ENCODE data around the gene ARID1B.

Gene ARID1B

DNA sequence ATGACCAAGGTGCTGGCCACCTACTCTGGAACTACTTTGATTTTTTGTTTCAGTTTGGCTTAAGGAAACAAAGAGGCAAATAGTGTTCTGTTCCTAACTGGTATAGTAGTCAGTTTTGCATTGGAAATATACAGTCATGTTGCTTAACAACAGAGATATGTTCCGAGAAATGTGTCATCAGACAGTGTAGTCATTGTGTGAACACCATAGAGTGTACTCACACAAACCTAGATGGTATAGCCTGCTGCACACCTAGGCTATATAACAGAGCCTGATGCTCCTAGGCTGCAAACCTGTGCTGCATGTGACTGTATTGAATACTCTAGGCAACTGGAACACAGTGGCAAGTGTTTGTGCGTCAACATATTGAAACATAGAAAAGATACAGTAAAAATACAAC lies 80.4 kb downstream of the ARID1B start:
- DNase-seq, result peak in 1 of 2 experiments; percentile 10

DNA sequence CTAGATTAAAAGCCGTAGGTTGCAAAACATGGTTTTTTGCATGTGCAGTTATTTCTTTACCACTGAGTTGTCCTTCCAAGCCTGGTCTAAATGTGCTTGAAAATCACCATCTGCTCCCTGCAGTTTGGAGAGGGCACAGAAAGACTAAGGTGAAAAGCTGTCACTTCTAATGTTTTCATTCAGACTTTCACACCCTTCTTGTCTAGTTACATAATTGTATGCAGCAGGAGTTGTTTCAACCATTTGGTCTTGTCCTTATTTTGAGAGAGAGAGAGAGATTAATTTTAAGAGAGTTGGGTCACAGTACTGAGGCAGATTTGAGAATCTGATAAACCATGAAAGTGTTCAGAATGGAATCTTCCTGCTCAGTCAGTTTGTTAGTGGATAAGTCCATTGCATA lies 82.5 kb downstream of the ARID1B start:
- no peak for DNase-seq

DNA sequence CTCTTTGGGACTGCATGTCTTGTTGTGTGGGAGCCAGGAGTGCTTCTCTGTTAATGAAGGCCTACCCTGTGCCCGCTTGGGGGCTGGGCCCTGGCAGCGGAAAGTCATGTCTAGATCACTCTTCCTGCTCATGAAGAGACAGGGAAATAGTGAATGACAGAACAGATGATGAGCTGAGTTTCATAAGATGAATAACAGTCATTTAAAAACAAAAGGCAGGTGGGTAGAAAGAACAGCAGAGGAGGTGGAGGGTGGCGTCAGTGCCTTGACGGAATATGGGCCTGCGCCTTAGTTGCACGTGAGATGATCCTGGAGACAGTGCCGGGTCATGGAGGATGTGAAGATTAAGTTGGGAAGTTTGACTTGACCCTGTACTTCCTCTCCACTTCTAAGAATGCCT lies 85.5 kb downstream of the ARID1B start:
- DNase-seq, result peak; percentile 38 to 39

DNA sequence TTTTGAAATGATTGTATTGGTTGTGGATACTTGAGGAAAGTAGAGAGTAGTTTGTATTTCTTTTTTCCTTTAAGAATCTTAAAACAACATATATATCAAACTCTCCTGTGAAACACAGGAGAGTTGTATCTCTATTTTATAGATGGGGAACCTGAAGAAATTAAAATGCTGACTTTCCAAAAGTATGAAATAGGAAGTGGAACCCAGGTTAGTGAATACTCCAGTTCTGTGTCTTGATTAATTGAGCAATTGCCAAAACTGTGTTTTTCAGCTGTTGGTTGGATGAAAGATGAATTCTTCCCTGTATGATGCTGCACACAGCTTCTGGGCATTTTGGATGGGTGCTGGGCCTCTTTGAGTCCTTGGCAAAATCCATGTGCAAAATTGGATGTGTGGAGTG lies 86.3 kb downstream of the ARID1B start:
- no peak for DNase-seq

DNA sequence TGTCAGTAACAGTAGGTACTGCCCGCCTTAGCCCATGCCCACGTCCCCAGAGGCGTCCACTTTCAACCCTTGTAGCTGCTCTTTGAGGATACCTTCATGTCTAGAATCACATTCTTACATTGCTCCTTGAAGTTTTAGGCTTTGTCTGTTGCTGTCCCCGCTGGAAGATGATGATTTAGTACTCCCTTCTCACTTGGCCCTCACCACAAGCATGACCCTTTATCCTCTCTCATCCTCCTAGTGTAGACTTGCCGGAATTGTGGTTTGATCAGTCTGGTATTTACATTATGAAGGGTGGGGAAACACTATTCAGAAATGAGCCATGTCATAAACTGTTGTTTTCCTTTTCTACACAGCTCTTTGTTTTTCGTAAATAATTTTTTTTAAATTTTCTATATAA lies 87.4 kb downstream of the ARID1B start:
- no peak for DNase-seq

DNA sequence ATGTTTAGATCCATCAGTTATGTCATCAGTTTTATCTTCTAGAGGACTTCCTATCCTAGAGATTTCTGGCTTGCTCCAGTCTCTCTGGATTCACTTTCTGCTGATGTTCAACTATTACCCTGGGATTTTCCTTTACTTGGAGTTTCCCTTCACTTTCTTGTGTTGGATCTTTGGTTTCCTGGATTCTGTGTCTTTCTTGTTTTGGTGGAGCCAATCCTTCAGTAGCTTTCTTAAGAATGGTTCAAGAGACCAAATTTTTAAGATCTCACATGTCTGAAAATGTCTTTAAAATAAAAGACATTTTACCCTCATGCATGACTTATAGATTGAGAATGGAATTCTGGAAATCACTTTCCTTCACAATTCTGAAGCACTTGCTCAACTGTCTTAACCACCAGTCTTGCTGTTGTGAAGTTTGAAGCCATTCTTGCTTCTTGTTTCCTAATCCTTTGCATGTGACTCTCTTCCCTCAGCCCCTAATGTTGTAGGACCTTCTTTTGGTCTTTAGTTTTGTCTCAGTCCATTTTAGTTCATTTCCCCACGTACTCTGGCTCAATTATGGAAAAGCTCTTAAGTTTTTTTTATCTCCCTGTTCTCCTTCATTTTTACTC lies 87.9 kb downstream of the ARID1B start:
- no peak for DNase-seq

DNA sequence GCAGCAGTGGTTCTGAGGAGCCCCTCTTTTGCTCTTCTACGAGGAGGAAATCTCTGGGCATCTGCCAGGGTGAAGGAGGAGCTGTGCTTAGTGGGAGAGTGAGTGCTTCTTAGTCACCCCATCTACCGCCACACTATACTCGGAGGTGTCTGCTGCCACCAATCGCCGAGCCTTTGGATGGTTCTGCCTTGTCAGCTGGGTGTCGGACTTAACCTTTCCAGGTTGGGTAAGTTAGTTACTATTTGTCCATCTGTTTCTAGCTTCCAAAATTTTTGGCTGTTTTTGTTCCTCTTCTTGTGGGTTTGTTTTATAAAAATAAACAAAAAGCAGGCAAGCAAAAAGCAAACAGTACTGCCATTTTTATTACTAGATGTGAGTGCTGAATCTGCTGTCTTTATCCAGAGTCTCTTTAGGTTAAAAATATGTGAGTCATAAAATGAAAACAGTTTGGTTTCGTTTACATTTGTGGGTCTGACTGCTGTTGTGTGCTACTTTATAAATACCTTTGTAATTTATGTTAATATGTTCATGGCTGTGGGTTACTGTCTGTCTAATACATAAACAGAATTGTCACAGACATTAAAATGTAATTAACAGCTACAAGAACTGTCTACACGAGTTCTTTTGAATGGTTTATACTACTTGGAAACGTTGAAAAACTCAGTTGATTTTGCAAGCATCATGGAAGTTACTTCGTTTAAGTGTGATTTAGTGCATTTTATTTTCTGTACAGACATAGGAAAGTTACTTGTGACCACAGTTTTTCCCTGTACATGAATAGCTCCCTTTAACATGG lies 89.2 kb downstream of the ARID1B start:
- DNase-seq, result peak in 1 of 2 experiments; percentile 30

DNA sequence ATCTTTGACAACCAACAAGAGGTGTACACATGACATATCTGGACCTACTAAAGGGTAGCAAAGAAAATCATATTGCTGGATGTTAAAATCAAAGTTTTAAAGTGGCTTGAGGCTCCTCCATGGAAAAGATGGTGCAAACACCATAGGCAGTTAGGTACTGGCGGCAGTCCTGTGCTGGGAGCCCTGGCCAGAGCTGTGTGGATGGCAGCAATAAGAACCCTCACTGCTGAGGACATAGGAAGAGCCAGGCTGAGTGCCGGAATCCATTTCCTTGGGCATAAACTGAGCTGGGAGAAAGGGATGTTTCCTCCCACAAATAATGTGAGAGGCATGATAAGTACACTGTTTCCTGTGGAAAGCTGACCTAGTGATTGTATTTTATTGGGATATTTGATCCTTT lies 89.9 kb downstream of the ARID1B start:
- DNase-seq, result no peak

DNA sequence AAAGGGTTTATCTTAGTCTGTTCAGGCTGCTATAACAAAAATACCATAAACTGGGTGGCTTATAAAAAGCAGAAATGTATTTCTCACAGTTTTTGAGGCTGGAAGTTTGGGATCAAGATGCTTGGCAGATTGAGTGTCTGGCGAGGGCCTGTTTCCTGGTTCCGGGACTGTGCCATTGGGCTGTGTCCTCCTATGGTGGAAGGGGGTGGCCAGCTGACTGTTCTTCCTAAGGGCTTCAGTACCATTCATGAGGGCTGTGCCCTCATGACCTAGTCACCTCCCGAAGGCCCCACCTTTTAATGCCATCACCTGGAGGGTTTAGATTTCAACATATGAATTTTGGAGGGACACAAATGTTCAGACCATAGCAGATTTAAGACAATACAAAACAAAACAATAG lies 91.2 kb downstream of the ARID1B start:
- DNase-seq, result no peak

DNA sequence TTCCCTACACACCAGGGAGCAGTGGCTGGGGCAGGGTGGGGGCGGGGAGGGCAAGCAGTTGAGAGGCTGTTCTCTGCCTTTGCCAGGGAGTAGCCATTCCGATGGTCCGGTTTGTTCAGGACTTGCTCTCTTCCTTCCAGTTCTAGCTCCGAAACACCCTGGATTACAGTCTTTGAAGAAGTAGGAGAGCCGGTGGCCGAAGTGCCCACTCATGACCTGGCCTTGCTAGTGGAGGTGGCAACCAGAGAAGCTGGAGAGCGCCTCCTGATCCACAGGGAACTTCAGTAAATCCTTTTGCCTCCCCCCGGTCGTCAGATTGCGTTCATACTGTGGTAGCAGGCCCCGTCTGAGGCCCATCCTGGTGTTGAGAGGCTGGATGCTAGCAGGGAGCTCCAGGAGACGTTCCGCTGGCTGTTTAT lies 92.8 kb downstream of the ARID1B start:
- DNase-seq, result no peak

DNA sequence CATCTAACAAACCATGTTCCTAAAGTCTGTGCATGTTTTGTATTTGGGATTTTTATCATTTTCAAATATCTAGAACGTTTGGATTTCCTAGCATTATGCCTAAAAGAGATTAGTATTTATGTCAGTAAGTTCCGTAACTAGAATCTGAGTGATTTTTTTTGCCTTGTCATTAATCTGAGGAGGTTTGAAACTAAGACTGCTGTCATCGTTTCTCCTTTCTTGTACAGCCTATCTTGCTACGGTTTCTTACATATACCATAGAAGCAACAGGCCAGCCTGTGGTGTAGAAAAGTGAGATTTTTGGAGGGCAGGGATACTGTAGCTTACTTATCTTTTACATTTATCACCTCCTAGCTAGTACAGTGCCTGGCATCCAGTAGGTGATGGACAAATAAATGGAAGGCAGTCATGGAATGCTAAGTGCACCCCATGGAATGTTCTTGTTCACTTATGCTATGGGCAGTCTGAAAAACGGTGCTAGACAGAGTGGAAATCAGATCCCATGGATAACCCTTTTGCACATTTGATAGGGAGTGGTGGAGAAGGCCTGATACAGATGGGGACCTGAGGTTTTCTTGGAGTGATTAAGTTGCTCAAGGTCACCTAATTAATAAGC lies 93.9 kb downstream of the ARID1B start:
- no peak for DNase-seq

DNA sequence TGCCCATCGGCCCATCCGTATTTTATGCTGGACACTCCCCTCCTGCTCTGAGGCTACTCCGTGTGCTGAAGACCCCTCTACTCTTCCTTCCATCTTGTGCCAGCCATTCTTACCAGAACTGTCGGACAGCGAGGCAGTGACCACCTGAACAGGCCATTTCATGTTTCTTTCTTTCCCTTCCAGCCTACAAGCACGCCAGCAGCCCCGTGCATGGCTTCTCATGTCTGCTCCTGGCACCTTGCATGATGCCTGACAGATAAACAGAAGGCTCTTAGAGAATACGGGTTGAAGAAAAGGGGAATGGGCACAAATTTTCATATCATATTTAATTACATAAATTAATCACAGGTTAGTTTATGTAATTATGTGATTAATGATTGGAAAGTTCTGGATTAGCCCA lies 95.7 kb downstream of the ARID1B start:
- no peak for DNase-seq

DNA sequence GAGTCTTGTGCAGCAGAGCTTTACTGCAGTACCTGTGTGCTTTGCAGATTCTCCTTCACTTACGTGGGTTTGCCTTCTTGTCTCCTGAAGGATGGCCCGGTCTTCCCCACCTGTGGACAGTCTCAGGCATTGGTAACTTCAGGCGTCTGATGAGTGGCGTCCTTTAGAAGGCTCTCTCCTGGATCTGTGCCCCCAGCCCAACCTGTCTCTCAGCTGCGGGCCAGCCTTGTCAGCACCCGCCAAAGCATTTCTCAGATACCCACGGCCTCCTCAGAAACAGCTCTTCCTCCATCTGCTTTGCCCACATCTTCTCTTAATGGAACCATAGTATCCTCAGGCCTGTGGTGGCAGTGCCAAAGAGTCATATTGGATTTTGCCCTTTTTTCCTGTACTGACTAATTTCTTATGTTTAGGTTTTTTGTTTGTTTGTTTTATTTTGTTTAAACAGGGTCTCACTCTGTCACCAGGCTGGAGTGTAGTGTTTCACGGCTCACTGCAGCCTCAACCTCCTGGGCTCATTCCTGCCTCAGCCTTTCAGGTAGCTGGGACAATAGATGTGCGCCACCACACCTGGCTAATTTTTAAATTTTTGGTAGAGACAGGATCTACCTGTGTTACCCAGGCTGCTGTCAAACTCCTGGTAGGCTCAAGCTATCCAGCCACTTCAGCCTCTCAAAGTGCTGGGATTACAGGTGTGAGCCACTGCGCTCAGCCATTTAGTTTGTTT lies 96.6 kb downstream of the ARID1B start:
- DNase-seq, result no peak

DNA sequence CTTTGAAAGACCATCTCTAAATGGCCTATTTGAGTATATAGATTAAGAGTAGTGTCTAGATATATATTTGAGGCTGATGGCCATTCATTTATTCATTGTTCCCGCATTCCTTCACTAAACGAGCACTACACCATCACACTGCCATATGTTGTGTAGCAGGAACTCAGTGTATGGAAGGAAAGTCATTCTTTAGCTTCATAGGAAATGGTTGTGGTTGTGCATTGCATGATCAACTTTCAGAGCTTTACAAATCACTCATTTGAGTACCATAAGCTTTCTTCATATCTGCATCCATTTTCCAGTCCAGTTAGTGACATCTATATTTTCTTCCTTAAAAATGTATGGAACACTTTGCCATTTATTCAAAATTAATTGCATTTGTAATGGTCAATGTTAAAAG lies 97.9 kb downstream of the ARID1B start:
- no peak for DNase-seq

DNA sequence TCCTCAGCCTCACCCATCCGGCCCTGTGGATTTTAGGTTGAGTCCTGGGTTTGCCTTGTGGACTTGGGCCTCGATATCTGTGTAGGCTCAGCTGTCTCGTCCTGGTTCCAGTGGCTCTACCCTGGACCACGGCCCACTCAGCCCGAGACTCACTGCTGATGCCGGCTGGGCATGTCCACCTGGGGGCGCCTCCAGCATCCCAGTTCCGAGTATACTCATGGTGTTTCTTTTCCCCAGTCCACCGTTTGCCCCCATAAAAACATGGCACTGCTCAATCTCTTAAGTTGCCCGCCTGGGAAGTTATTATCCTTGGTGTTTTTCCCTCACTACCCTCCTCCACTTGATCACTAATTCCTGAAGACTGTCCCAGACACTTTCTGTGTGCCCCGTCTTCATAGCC lies 99.1 kb downstream of the ARID1B start:
- DNase-seq, result no peak

DNA sequence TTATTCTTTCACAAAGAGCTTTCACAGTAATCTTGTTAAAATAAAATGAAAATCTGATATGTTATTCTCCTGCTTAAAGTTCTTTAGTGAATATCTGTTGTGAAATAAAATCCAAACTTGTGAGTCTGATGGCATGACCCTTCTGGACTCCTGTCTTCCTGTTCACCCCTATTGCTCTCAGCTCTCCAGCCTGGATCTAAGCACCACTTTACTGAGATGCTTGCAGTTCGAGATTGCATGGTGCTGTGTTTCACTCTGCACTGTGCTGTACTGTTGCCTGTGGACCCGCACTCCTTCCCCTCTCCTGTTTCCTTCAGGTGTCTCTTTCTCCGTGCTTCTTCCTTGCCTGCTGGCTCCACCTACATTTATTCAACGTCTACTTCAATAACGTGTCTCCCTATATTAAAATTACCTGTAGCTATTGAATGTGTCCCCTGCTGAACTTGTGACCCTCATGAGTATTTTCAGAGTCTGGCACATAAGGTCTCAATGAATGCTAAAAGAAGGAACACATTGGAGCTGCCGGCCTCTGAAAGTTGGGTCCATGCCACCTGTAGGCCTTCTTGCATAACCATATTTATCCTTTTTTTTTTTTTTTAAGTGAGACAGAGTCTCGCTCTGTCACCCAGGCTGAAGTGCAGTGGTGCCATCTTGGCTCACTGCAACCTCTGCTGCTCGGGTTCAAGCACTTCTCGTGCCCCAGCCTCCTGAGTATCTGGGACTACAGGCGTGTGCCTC lies 100.1 kb downstream of the ARID1B start:
- no peak for DNase-seq

DNA sequence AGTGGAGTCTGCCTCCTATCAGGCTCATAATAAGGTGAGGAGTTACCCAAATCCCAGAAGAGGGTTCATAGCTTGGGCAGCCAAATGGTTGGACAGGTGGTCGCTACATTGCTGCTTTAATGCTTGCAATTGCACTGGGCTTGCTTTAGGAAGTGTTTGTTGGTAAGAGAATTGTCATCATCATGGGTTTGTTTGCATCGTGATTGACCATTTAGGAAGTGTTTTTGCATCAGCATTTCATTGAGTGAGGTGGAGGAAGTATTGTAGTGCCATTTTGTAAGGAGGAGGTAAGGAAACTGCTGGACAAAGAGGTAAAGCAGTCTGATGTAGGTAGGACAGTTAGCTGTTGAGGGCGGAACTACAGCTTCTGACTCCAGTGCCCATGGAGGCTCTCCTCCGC lies 101.5 kb downstream of the ARID1B start:
- no peak for DNase-seq

DNA sequence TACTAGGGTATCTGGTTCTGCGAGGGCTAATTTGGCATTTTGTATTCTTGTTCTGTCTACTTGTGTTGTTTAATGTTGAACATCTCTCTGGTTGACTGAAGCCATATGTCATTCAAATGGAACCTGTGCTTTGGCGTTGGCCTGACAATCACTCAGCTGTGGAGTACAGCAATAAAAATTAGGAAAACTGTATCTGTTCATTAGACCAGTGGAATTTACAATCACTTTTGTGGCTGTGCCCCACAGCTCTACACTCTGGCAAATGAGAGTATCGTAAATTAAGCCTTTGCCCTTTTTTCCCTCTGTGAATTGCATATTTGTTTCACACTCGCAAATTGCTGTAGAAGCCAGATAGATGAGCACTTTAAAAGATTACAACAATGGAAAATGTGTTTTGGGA lies 102.0 kb downstream of the ARID1B start:
- no peak for DNase-seq

DNA sequence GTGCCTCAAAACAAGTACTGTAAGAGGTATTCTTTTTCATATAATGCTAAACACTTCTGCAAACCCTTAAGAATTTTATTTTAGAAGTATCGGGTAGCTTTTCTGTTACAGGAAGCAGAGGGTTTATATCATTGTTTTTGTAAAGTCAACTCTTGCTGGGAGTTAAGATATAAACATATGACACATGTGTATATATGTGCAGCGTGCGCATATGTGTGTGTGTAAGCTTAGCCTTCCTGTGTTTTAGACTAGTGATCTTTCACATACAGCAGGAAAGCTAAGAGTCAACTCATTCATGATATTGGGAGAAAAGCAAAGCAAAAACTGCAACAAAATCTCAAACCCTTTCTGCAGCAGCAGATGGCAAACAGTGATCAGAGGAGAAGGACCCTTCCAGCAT lies 102.4 kb downstream of the ARID1B start:
- DNase-seq, result no peak

DNA sequence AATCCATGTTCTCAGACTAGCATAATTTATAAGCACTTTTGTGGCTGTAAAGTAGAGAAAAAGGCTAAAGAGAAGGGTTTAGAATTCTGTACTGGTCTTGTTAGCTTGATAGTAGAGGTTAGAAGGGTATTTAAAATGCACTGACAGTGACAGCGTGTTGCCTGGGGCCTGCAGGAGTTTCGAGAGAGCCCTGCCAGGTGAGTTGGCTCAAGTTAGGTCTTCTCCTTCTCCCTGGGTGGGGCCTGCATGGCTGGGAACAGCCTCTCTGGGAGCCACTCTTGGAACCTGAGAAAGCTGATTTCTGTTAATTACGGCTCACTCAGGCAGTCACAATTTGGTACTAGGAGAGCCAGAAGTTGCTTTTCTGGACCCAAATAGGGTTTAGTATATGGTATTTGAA lies 103.7 kb downstream of the ARID1B start:
- DNase-seq, result no peak

DNA sequence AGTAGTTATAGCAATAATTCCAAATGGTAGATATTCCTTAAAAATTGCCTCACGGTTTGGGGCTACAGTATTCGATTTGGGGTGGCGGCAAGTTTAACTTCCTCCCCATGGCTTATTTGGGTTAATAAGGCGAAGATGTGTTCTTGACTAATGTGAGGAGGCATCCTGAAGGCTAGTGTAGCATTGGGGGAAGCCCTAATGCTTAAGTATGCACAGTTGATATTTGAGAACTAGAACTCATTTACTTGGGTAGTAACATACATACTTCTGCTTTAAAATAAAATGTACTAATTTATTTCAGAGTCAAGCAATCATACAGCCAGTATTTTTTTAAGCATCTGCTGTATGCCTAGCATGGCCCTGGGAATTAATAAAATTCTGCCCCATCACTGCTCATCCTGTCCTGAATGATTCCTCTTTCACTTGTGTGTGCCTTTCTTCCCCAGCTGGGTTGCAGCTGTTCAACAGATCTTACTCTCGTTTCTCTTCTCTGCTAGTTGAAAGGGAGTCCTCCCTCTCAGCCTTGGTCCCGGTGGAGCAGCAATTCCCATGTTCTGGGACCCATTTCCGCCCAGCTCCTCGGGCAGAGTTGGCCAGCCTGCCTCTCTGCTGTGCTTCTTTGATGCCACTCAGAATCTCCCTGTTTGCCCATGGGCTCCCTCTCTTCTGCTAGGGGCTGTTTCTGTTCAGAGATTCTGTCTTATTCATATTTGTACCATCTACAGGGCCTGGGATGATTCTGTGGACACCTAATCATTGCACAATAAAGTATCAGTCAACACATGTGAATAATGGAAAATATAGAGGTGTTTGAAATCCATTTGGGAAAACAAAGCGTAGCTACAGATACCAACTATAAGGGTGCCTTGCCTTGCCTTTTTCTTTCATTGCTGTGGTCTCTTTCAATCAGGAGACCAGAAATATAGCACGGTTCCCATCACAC lies 104.8 kb downstream of the ARID1B start:
- no peak for DNase-seq
